Measurements from ENCODE around the gene MRPL14. TPM values are rescaled to one million over a fixed set of nuclear protein-coding genes. Genes with fewer than 3 reads are reported as not detected.

The MRPL14 gene
- total and polyA plus RNA-seq, 10 of the 15 experiments (the other 5 are each of a cell fraction or from before 2014, with no cell fraction given), result 80.5 to 294 (median 122) TPM

- no peak for TF ChIP-seq BCL3 (IDR thresholded peaks at IDR 0.05; ENCODE audit: borderline replicate concordance, insufficient read depth, low read depth, low read length, poor library complexity, severe bottlenecking)
- TF ChIP-seq SRF (IDR thresholded peaks at IDR 0.05; ENCODE audit: low read depth in 2 of 2, low read length in 2 of 2), result no peak
- no peak for TF ChIP-seq YBX1 (IDR thresholded peaks at IDR 0.05)
- TF ChIP-seq BHLHE40 (IDR thresholded peaks at IDR 0.05; ENCODE audit: borderline replicate concordance in 1 of 2, low read depth in 2 of 2, low read length in 1 of 2), result no peak
- no peak for TF ChIP-seq RUNX3 (IDR thresholded peaks at IDR 0.05; ENCODE audit: low read length)
These were observed 34.7 kb upstream of the MRPL14 start (continued) for GRCh38 chr6:44161997-44162338.

- Histone ChIP-seq H3K27me3 (replicated peaks in 1 of 2; ENCODE audit: control insufficient read depth in 2 of 2, insufficient read depth in 2 of 2, low read length in 1 of 2) (no peaks in the 10 kb centered on the region), H2AFZ (ENCODE audit: control insufficient read depth, low read depth, low read length) (no peak within 1 kb of the TSS), H4K20me1 (ENCODE audit: control insufficient read depth, insufficient read depth) (no peaks in the 10 kb centered on the region), H3K4me3 (no peak within 1 kb of the TSS), H3K36me3 (ENCODE audit: control insufficient read depth in 2 of 2, insufficient read depth in 2 of 2, low read length in 1 of 2) (no peaks in the 10 kb centered on the region), H3K4me1 (ENCODE audit: control insufficient read depth, insufficient read depth, low read length) (no peaks in the 10 kb centered on the region), H3K4me2 (ENCODE audit: control insufficient read depth, insufficient read depth) (no peak within 1 kb of the TSS), H3K9ac (ENCODE audit: control insufficient read depth, insufficient read depth, low read length) (no peak within 1 kb of the TSS), H3K79me2 (ENCODE audit: control insufficient read depth, insufficient read depth, low read length) (no peaks in the 10 kb centered on the region), H3K27ac (ENCODE audit: control insufficient read depth, insufficient read depth) (no peak within 1 kb of the TSS), H3K9me3 (replicated peaks; ENCODE audit: control insufficient read depth, insufficient read depth, low read length) (no peaks in the 10 kb centered on the region)
- RAD21 ChIA-PET (ENCODE audit: unreplicated experiment), result no interaction called here
- SMC1A ChIA-PET (ENCODE audit: uncharacterized antibody, unreplicated experiment), result no interaction called here
- BruUV-seq (replicated peaks), result no TSS peak
- FAIRE-seq (no peak), ATAC-seq (no peak), DNase-seq (ENCODE audit: low read depth, low spot score) (no peak)
- in situ Hi-C loops (cut with MboI) (loop anchor here (10.0 kb wide), 1 partner anchor 54 kb away; no protein-coding TSS in a partner anchor), intact Hi-C loops (cut with micrococcal nuclease; ENCODE audit: unreplicated experiment) (no loop called here)
- CTCF ChIA-PET, result interaction anchor here (0.9 to 1.2 kb wide), 2 partner anchors 15 to 63 kb away, joined by 3 read pairs; no protein-coding TSS in a partner anchor
- TF ChIP-seq TARDBP (IDR thresholded peaks at IDR 0.05; ENCODE audit: borderline replicate concordance) (no peak), TCF3 (IDR thresholded peaks at IDR 0.05; ENCODE audit: borderline replicate concordance, insufficient read depth, low read depth, low read length) (no peak), NBN (IDR thresholded peaks at IDR 0.05) (no peak), PRDM15 (CRISPR knock-in tag; IDR thresholded peaks at IDR 0.05) (no peak), BCL3 (IDR thresholded peaks at IDR 0.05; ENCODE audit: borderline replicate concordance, insufficient read depth, low read depth, low read length, poor library complexity, severe bottlenecking) (no peak), ZNF622 (IDR thresholded peaks at IDR 0.05) (no peak), IKZF2 (IDR thresholded peaks at IDR 0.05) (no peak)
- WGBS (ENCODE audit: insufficient coverage, insufficient replicate concordance, low lambda C conversion rate, missing lambda C conversion rate), result 46% methylated on average over 5 of the region's 5 CpGs
- POLR2A ChIA-PET, result no interaction called here
These were observed 31.5 kb upstream of the MRPL14 start, which contains the start of gene CAPN11 for GRCh38 chr6:44158770-44159228. TSS of gene CAPN11 (plus strand) at chr6:44158820. CDS start at chr6:44158849, 29 bp downstream.

Measured in GM12878 (cell line).